ENCODE data around the gene ROBO1.
"Not testable (repeated sequence)": the region's sequence is repeated elsewhere in the genome, so short reads cannot be mapped to it uniquely, and the experiment has no call there.

The ROBO1 gene

GRCh38 chr3:79551321-79551892 is 216.4 kb downstream of the ROBO1 start:
- no peak for DNase-seq (ENCODE audit: low spot score)

- DNase-seq (ENCODE audit: low spot score), result no peak
Measured at GRCh38 chr3:79543218-79543982, 224.4 kb downstream of the ROBO1 start.

GRCh38 chr3:79534727-79535126 is 233.1 kb downstream of the ROBO1 start:
- no peak for DNase-seq (ENCODE audit: low spot score)

- DNase-seq (ENCODE audit: low spot score), result no peak
Measured at GRCh38 chr3:79531566-79532295, 236.1 kb downstream of the ROBO1 start.

- DNase-seq (ENCODE audit: low spot score), result no peak
Measured at GRCh38 chr3:79521221-79521848, 246.5 kb downstream of the ROBO1 start.

GRCh38 chr3:79517766-79518413 is 249.9 kb downstream of the ROBO1 start:
- DNase-seq (ENCODE audit: low spot score), result no peak

- DNase-seq (ENCODE audit: low spot score), result no peak
Measured at GRCh38 chr3:79516795-79517194, 251.0 kb downstream of the ROBO1 start.

GRCh38 chr3:79515072-79515471 is 252.7 kb downstream of the ROBO1 start:
- DNase-seq (ENCODE audit: low spot score), result no peak

- no peak for DNase-seq (ENCODE audit: low spot score)
Measured at GRCh38 chr3:79514069-79514468, 253.7 kb downstream of the ROBO1 start.

GRCh38 chr3:79506751-79507150 is 261.0 kb downstream of the ROBO1 start:
- no peak for DNase-seq (ENCODE audit: low spot score)

- not testable (repeated sequence) for DNase-seq (ENCODE audit: low spot score)
Measured at GRCh38 chr3:79502216-79502681, 265.5 kb downstream of the ROBO1 start.

GRCh38 chr3:79497447-79498111 is 270.2 kb downstream of the ROBO1 start:
- DNase-seq (ENCODE audit: low spot score), result no peak

- no peak for DNase-seq (ENCODE audit: low spot score)
Measured at GRCh38 chr3:79491029-79491641, 276.7 kb downstream of the ROBO1 start.

GRCh38 chr3:79490165-79491028 is 277.4 kb downstream of the ROBO1 start:
- DNase-seq (ENCODE audit: low spot score), result peak; percentile 77

- DNase-seq (ENCODE audit: low spot score), result no peak
Measured at GRCh38 chr3:79488407-79488806, 279.4 kb downstream of the ROBO1 start.

GRCh38 chr3:79480746-79481145 is 287.1 kb downstream of the ROBO1 start:
- no peak for DNase-seq (ENCODE audit: low spot score)

- DNase-seq (ENCODE audit: low spot score), result no peak
Measured at GRCh38 chr3:79478620-79479019, 289.2 kb downstream of the ROBO1 start.

GRCh38 chr3:79477242-79477641 is 290.6 kb downstream of the ROBO1 start:
- no peak for DNase-seq (ENCODE audit: low spot score)

GRCh38 chr3:79473993-79474392 is 293.8 kb downstream of the ROBO1 start:
- no peak for DNase-seq (ENCODE audit: low spot score)

GRCh38 chr3:79467721-79468120 is 300.1 kb downstream of the ROBO1 start:
- no peak for DNase-seq (ENCODE audit: low spot score)
